ENCODE results near the gene SUPT4H1.

The SUPT4H1 gene

DNA sequence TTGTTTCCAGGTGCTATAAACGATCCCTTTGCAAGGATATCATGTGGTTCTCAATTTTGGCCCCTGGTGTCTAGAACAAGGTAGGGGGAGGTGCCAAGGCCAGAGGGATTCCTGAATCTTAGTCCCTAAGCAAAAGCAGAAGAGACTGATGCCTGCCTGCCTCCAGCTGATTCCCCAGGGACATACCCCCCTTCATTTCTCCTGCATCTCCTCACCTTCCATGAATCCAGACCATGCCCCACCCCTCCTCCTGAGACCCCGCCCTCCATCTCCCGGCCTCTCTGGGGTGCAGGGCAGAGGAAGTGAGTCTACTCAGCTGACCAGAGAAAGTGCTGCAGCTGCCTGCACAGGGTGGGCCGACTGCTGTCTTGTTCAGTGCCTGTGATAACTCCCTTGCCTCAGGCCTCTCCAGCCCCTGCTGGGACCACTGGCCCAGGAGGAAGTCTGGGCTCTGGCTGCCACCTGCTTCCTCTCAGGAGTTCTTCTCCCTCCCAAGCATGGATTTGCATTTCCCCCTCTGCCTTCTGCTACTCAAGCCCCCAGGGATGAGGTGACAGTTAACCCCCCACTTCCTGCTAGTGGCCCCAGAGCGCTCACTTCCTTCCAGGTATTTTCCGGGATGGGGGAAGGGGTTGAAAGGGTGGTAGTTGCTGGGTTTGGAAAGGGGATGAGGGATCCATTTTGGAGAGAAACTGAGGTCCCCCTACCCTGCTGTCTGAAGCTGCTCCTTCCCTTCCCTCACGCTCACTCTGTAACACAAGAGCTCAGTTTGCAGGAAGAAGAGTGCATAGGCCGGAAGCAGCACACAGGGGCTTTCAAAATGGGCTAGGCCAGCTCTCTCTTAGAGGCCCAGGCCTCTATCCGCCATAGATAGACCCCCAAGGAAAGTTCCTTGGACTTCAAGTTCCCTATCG lies 12.9 kb downstream of the SUPT4H1 start:
- no peak for DNase-seq

DNA sequence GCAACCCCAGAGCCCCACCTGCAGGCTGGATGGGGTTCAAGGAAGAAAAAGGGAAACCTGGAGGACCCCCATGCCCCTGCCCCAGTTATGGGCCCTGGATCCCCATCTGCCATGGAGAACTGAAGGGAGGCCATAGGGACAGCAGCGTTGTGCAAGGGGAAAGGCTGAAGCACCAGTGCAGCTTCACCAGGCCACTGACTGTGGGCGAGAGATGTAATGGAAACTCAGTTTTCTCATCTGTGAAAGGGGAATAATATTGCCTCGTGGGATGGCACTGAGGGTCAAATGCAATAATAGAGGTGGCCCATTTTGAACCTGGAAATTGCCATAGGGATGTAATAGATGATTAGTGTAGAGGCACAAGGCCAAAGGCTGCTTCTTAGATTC lies 13.6 kb downstream of the SUPT4H1 start:
- DNase-seq = no peak

DNA sequence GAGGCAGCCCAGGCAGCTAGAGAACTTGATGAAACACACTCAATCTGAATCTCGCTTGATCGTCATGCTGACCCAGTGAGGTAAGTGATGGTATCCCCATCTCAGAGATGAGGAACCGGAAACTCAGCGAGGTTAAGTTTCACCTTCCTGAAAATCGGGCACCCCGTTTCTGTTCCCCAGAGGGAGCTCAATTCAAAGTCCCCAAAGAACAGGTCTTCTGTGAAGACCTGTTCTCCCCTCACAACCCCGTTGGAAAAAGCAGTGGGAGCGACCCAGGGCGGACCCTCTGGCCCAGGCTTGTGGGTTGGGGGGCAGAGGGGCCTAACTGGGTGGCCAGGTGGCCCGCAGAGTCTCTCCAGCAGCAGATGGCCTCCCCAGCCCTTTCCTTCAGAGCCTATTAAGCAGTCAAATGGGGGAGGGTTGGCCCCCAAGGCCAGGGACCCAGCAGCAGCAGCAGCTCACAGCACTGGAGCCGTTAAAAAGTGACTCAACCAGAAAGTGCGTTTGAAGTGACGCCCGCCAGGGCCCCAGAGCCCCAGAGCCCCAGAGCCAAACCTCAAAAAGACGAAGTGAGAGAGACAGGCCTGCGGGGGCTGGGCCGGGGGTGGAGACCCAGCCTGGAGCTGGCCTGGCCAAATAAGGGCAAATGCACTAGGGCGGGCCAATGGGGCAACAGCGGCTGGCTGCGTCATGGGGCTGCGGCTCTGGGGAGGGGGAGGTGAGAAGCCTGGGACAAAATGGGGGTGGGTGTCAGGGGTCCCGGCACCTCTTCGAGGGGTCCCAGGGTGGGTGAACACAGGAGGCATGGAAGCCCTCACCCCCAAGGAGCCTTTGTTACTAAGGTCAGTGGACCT lies 14.2 kb downstream of the SUPT4H1 start:
- no peak for DNase-seq

GRCh38 chr17:58337210-58337599 lies 14.8 kb downstream of the SUPT4H1 start:
- no peak for DNase-seq

DNA sequence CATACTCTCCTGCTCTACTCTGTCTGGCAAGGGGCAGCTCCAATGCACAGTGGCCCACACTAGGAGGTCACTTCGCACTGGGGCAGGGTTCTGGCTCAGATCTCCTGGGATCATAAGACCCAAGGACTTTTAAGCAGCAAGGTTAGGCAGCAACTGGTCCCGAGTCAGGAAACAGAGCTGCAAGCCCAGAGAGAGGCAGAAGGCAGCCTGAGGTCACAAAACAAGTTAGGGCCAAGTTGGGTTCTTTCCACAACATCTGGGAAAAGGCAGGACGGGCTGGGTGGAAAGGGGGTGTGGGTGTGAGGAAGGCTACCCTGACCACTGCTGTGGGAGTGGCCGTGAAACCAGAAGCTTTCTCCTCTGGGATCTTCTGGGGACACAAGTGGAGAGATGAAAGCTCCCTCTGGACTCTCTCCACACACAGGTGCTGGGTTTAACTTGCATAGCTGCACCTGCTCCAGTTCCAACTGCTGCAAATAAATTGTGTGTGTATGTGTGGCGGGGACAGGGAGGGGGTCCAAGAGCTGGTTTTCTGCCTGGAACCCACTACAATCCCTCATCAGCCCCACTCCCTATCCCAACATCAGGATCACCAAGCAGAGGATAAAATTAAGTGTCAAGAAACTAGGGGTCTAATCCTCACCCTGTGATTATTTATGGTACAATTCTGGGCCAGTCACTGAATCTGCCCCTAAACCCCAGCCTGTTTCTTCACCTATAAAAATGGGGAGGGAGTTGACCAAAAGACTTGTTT lies 15.4 kb downstream of the SUPT4H1 start:
- DNase-seq = no peak

GRCh38 chr17:58335779-58336455 lies 16.1 kb downstream of the SUPT4H1 start:
- no peak for DNase-seq

- no peak for DNase-seq
These were observed 16.8 kb downstream of the SUPT4H1 start for GRCh38 chr17:58335061-58335731.

GRCh38 chr17:58334661-58335060 lies 17.3 kb downstream of the SUPT4H1 start:
- no peak for DNase-seq

DNA sequence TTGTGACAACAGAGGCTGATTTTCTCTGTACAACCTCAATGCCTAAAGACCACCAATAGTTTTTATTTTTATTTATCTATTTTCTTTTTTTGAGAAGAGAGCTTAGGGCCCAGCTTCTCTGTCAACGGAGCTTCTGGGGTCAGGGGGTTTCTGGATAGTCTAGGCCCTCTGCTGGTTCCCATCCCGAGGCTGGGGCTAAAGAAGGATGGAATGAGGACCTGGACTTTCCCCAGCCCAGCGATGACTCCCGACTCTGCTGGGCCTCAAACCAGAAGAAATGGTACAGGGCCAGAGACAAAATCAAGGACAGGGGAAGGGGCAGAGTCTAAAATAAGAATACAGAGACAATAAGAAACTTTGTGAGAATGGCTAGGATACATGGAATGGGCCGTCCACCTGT lies 17.7 kb downstream of the SUPT4H1 start:
- no peak for DNase-seq

DNA sequence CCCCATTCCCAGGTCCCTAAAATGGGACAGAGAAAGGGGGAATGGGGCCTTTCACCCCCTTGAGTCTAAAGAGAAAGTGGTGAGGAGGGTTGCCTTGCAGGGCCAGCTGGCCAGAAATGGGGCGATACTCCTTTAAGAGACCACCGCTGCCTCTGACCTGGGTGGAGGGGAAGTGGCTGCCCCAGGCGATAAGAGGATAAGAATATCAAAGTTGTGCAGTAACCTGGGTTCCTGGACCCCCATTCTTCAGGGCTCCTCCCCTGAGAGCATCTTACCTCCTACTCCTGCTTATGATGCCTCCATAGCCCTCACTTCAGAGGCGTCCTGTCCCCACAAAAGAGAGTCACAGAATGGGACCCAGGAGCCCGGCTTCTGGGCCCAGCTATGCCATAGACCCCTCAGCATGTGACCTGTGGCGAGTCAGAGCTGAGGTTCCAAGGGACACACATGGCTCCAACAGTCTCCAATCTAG lies 18.2 kb downstream of the SUPT4H1 start:
- DNase-seq = no peak

DNA sequence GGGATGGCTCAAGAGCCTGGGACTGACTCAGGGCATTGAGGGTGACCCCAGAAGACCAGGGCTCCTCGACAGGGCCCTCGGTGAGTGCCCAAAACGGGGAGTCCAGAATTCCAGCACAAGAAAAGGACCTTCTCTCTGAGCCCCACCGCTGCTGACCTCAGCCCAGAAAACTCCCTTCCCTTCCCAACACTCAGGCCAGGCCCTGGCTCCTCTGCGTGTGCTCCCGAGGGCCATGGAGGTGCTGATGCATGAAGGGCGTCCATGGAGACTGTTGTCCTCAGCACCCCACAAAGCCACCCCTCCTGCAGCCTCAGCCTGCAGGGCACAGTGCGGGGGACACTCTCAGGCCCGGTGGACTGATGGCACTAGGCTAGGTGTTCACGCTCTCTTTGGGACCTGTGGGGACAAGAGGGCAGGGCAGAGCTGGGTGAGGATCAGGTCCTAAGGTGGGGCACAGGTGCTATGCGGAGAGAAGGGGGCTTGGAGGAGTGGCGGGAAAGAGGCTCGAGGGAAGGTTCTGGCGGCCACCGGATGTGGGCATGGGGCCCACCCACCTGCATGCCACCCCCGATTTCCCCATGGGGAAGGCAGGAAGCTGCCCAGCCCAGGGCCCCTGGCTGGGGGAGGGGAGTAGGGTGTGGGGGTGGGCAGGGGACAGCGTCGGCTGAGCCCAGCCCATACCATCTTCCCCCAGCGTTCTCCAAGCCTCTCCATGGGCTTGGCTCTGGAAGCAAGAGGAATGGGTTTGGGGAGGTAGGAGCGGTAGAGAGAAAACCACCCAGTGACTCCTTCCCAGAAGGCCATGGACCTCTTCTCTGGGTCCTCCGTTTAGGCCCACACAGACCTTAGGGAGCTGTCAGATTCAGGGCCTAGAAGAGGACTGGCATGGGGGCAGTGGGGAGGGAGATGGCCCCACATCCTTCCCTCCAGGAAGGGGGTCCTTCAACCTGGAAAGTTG lies 18.9 kb downstream of the SUPT4H1 start:
- no peak for DNase-seq

DNA sequence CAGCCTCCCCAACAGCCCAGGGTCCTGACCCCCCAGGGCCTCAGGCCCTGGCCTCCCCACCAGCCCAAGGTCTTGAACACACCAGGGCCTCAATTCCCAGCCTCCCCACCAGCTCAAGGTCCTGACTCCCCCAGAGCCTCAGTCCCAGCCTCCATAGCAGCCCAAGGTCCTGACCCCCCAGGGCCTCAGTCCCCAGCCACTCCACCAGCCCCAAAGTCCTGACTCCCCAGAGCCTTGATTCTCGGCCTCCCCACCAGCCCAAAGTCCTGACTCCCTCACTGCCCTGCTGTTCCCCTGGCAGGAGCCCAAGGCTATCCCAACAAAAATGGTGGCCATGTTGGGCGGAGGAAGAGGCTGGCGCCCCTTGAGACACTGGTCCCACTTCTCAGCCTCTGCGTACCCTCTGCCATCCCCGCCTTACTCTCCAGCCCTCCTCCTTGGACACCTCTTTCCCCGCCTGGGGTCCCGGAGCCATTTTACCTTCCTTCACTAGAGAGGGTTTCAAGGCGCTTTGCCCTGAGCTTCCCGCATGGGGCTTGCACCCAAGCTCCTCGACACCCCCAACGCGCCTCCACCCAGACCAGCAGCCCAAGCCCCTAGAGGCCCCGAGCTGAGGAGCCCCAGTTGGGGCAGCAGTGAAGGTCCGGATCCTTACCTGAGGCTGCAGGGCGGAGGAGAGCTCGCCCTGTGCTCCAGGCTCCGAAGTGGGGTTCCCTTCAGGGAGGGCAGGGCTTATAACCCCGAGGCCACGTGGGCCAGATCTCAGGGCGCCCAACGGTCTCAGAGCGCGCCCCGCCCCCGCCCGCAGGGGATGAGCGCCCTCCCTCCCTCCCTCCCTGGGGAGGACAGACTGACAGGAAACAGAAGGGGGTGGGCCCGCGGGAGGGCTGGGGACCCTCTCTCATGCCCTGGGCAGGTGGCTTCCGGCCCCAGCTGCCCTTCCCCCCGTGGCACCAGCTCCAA lies 19.9 kb downstream of the SUPT4H1 start:
- DNase-seq = no peak

DNA sequence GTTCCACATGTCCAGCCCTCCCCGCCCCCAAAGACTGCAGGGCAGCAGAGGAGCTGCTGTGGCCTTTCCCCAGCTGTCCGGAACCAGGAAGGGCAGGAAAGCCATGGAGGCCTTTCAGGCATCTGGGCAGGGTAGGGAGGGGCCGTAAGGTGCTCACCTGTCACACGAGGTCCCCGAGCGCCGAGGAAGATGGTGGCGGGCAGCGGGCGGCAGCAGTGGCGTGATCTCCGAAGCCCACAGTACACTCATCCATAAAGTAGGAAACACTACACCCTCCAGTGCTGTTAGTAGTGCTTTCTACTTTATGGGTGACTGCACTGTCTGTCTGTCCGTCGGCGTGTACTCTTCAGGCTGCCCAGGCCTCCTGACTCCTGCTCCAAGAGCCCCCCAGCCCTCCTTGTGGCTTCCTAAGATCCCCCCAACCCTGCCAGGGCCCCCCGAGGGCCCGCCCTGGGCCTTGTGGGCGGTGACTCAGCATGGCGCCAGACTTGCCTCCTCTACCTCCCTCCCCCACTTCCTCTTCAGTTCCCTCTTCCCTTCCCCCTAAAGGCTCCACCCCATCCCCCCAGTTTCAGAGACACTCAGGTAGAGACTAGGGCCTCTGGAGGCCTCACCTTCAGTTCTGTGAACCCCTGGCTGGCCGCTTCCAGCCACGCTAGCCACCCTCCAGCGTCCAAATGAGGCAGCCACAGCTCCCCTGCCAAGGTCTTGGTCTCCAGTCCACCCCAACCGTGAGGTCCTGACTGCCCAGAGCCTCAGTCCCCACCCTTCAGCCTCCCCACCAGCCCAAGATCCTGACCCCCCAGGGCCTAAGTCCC lies 20.8 kb downstream of the SUPT4H1 start:
- no peak for DNase-seq

DNA sequence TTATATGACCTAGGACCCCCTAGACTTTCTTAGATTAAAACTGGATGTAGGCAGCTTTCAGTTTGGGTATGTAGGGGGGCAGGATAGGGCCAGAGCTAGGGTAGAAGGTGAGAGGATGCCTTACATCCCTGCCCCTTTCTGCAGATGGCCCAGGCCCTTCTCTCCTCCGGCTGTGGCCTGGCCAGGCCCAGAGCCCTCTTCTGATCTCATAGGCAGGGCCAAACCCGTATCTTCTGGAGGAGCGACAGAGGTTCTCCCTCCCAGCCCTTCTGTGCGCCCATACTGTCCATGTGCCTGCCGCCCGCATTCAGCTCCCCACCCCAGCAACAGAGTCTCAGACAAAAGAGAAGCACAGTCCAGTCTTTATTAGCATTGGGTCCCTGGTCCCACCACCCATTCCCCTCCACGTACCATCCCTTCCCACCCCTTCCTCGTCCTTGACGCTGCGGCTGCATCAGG lies 21.4 kb downstream of the SUPT4H1 start:
- no peak for DNase-seq

- no peak for DNase-seq
These were observed 22.0 kb downstream of the SUPT4H1 start for GRCh38 chr17:58329810-58330537.

- DNase-seq = no peak
These were observed 22.8 kb downstream of the SUPT4H1 start for GRCh38 chr17:58329035-58329809.
